HepG2 (cell line): ENCODE results near the gene PIK3CB. TPM values are rescaled to one million over a fixed set of nuclear protein-coding genes. Genes with fewer than 3 reads are reported as not detected.
A peak's percentile ranks its signal among the peaks of the same experiment; 100 is the strongest.

Experiments used
- ATAC-seq: fragments of 200-7000 bp; cut with Tn5 transposase; 3 replicates; pipeline ENCODE4 v1.9.1; 2020; ENCODE audit warnings: mild to moderate bottlenecking, moderate library complexity
- BruUV-seq: library from RNA; stranded (reverse); fragments of 400-500 nt; replicated peaks from 2 replicates; lab custom pipeline; 2021; lab: Mats Ljungman, UMichigan
- CTCF ChIA-PET: fragments of 300-600 bp; formaldehyde crosslinking; extraction: SDS; loops from one replicate; lab custom pipeline; 2021; ENCODE audit warnings: low total read pairs, inconsistent platforms, low intra/inter-chr PET ratio; lab: Yijun Ruan, JAX
- POLR2A ChIA-PET: fragments of 350-600 bp; sonication (Branson Sonifier 250); formaldehyde crosslinking; loops from one replicate; lab custom pipeline; 2020; ENCODE audit warnings: antibody characterized with exemption, inconsistent platforms; lab: Yijun Ruan, JAX
- DNase-seq: peaks from one replicate; pipeline ENCODE4 v3.0.0-alpha.2; 2015; ENCODE audit warnings: low spot score
- FAIRE-seq: peaks from 3 replicates; lab custom pipeline; 2011; peaks lifted over from hg19 to GRCh38; lab: Jason Lieb, UNC
- H2AFZ ChIP-seq: one replicate; pipeline ENCODE4 v1.6.1; 2011; ENCODE audit warnings: low read length, inconsistent platforms
- H3K27ac ChIP-seq: fragments of 300-600 bp; 3 replicates; pipeline ENCODE4 v1.8.0; 2011; ENCODE audit warnings: mixed run types, mild to moderate bottlenecking, mixed read lengths, low read length, inconsistent platforms; ENCODE audit not compliant: insufficient read depth; ENCODE audit errors: extremely low read length
- H3K27me3 ChIP-seq, 2 experiments: fragments of 200-600 bp in 1 of 2; 2 replicates in 1 of 2; 3 replicates in 1 of 2; pipeline versions ENCODE4 v1.6.0 to v1.8.0; 2011; ENCODE audit warnings: low read length in 2 of 2, mild to moderate bottlenecking in 2 of 2, moderate library complexity in 2 of 2, inconsistent platforms in 1 of 2; ENCODE audit not compliant: insufficient read depth in 2 of 2, control insufficient read depth in 1 of 2
- H3K36me3 ChIP-seq, 2 experiments: fragments of 200-600 bp in 1 of 2; replicated peaks in 1 of 2; 2 replicates in 1 of 2; 3 replicates in 1 of 2; pipeline versions ENCODE4 v1.5.1 to v1.8.0; 2011; ENCODE audit warnings: low read length in 2 of 2, inconsistent platforms in 1 of 2; ENCODE audit not compliant: insufficient read depth in 2 of 2, control insufficient read depth in 1 of 2
- H3K4me1 ChIP-seq: 2 replicates; pipeline ENCODE4 v1.5.1; 2012; ENCODE audit warnings: low read length, inconsistent platforms; ENCODE audit not compliant: insufficient read depth
- H3K4me2 ChIP-seq: 2 replicates; pipeline ENCODE4 v1.6.0; 2011; ENCODE audit warnings: low read depth, low read length, inconsistent platforms
- H3K4me3 ChIP-seq, 3 experiments: fragments of 200-600 bp in 1 of 3; sonication (generic), shearing (Covaris generic) in 1 of 3; replicated peaks in 1 of 3; 2 replicates each; pipeline ENCODE4 v1.5.1; 2011 to 2016; ENCODE audit warnings: low read length in 3 of 3, inconsistent platforms in 2 of 3, low read depth in 2 of 3, mild to moderate bottlenecking in 2 of 3, control low read depth in 1 of 3, mixed read lengths in 1 of 3; ENCODE audit not compliant: insufficient read depth in 1 of 3
- H3K79me2 ChIP-seq: one replicate; pipeline ENCODE4 v1.6.1; 2011; ENCODE audit warnings: low read length, inconsistent platforms; ENCODE audit not compliant: insufficient read depth
- H3K9ac ChIP-seq: 2 replicates; pipeline ENCODE4 v1.6.0; 2011; ENCODE audit warnings: mild to moderate bottlenecking, low read depth, low read length, inconsistent platforms; ENCODE audit not compliant: insufficient read depth
- H3K9me3 ChIP-seq: 2 replicates; pipeline ENCODE4 v1.5.1; 2012; ENCODE audit warnings: mild to moderate bottlenecking, low read length
- H4K20me1 ChIP-seq: 2 replicates; pipeline ENCODE4 v1.6.0; 2011; ENCODE audit warnings: inconsistent platforms, mild to moderate bottlenecking, low read length, moderate library complexity; ENCODE audit not compliant: insufficient read depth
- ATF7 ChIP-seq, 2 experiments: fragments of 450-650 bp in 1 of 2; sonication (generic) in 1 of 2; formaldehyde crosslinking in 1 of 2; IDR thresholded peaks; 2 replicates each; pipeline versions ENCODE4 v1.4.0 to v1.6.1; 2016 to 2020; ENCODE audit warnings: antibody characterized with exemption in 1 of 2, mild to moderate bottlenecking in 1 of 2, missing genetic modification reagents in 1 of 2
- CBFB ChIP-seq: sonication (generic); formaldehyde crosslinking; IDR thresholded peaks from 2 replicates; pipeline ENCODE4 v1.4.0; 2020; ENCODE audit warnings: missing genetic modification reagents
- CEBPG ChIP-seq: IDR thresholded peaks from 2 replicates; pipeline ENCODE4 v1.6.1; 2016
- HES4 ChIP-seq: sonication (generic); formaldehyde crosslinking; IDR thresholded peaks from 2 replicates; pipeline ENCODE4 v1.9.0; 2021; ENCODE audit warnings: mild to moderate bottlenecking, missing genetic modification reagents, borderline replicate concordance
- HNF4A ChIP-seq: sonication (generic); formaldehyde crosslinking; IDR thresholded peaks from 2 replicates; pipeline ENCODE4 v1.4.0; 2020; ENCODE audit warnings: missing genetic modification reagents
- HOXA3 ChIP-seq: sonication (generic); formaldehyde crosslinking; IDR thresholded peaks from 2 replicates; pipeline ENCODE4 v1.5.0; 2020; ENCODE audit warnings: missing genetic modification reagents
- KDM6A ChIP-seq: IDR thresholded peaks from 2 replicates; pipeline ENCODE4 v1.6.1; 2016; ENCODE audit warnings: low read depth
- MAFF ChIP-seq: IDR thresholded peaks from 2 replicates; pipeline ENCODE4 v1.6.1; 2011; ENCODE audit warnings: low read depth, low read length, improper control_type of control experiment
- MIXL1 ChIP-seq: IDR thresholded peaks from 2 replicates; pipeline ENCODE4 v1.6.1; 2016
- PHF8 ChIP-seq: sonication (generic); formaldehyde crosslinking; IDR thresholded peaks from 2 replicates; pipeline ENCODE4 v1.5.0; 2020; ENCODE audit warnings: missing genetic modification reagents
- SAP130 ChIP-seq: IDR thresholded peaks from 2 replicates; pipeline ENCODE4 v1.6.1; 2016; ENCODE audit warnings: low read depth
- SOX5 ChIP-seq: IDR thresholded peaks from 2 replicates; pipeline ENCODE4 v1.6.1; 2016; ENCODE audit warnings: borderline replicate concordance
- TBX3 ChIP-seq: fragments of 450-650 bp; IDR thresholded peaks from 2 replicates; pipeline ENCODE4 v1.6.1; 2017; ENCODE audit warnings: antibody characterized with exemption, mild to moderate bottlenecking, inconsistent platforms, borderline replicate concordance
- TEAD3 ChIP-seq: optimal IDR thresholded peaks from 2 replicates; pipeline ENCODE3; 2016; ENCODE audit warnings: borderline replicate concordance
- ZFP37 ChIP-seq: sonication (generic); formaldehyde crosslinking; IDR thresholded peaks from 2 replicates; pipeline ENCODE4 v1.4.0; 2020; ENCODE audit warnings: missing genetic modification reagents, borderline replicate concordance
- ZNF274 ChIP-seq: sonication (generic); formaldehyde crosslinking; IDR thresholded peaks from 2 replicates; pipeline ENCODE4 v1.5.1; 2020; ENCODE audit warnings: mild to moderate bottlenecking, missing genetic modification reagents
- WGBS: methylation state at CpG from one replicate; pipeline ENCODE4 v1.1.6; 2017; ENCODE audit warnings: low lambda C conversion rate; 5-methylcytosine and 5-hydroxymethylcytosine counted together
- in situ Hi-C: cut with HindIII; loops from 2 replicates; pipeline ENCODE4 v1.10.0; 2017; ENCODE audit warnings: low pct_unique_long_range_greater_than_20kb; ENCODE audit not compliant: extremely low pct_ligation_motif_present
- intact Hi-C: fragments of 100-400 bp; cut with micrococcal nuclease; formaldehyde crosslinking; loops from one replicate; pipeline ENCODE4 v1.10.0; 2022; ENCODE audit not compliant: unreplicated experiment
- polyA plus RNA-seq, 8 experiments: library from polyadenylated mRNA; depleted of rRNA in 3 of 8; stranded (reverse) in 7 of 8; unstranded in 1 of 8; fragments of >200 nt; fragmentation: Illumina TruSeq in 4 of 8; extraction: Trizol in 4 of 8; gene quantifications; 2 replicates each; pipeline versions ENCODE4 v1.2.1 to v1.2.3, GENCODE V29; 2011 to 2016; ENCODE audit warnings: low read depth in 4 of 8, missing spikeins in 1 of 8, mixed read lengths in 1 of 8; ENCODE audit not compliant: insufficient read depth in 1 of 8
- total RNA-seq, 5 experiments: library from RNA; depleted of rRNA; stranded (reverse); fragments of >200 nt; fragmentation: Illumina TruSeq; extraction: Trizol; gene quantifications; 2 replicates each; pipeline ENCODE4 v1.2.3, GENCODE V29; 2016; ENCODE audit warnings: low read depth in 1 of 5
- TF ChIP-seq, protein P1 (sequence below): IDR thresholded peaks from 2 replicates; pipeline ENCODE4 v1.4.0; 2020; ENCODE audit warnings: mild to moderate bottlenecking, missing genetic modification reagents
- TF ChIP-seq, protein P2 (sequence below): IDR thresholded peaks from 2 replicates; pipeline ENCODE4 v1.6.1; 2012; ENCODE audit warnings: low read depth, low read length, improper control_type of control experiment
- TF ChIP-seq, protein P3 (sequence below): sonication (generic); formaldehyde crosslinking; IDR thresholded peaks from 2 replicates; pipeline ENCODE4 v1.5.0; 2020; ENCODE audit warnings: mild to moderate bottlenecking, missing genetic modification reagents

PIK3CB gene
- total and polyA plus RNA-seq, 2 of the 13 experiments (the other 11 are each of a cell fraction or from before 2014, with no cell fraction given): 6.6 to 18.7 TPM

DNA sequence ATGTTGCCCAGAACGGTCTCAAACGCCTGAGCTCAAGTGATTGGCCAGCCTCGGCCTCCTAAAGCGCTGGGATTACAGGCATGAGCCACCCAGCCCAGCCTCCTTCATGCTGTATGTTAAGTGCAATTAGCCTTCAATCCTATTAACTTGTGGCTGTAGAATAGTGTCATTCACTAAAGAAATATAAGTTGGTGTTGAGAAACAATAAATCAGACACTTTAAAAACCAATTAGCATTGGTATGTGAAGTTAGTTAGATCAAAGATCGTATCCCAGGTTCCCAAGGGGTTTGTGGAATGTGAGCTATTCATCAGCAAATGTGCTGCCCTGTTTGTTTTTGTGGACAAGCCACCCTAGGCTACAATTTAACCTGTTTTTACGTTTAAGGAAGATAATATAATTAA is 11.0 kb upstream of the PIK3CB start:
- Histone ChIP-seq H3K9me3 (no peaks in the 10 kb centered on the region), H3K79me2 (no peaks in the 10 kb centered on the region), H3K4me3 (peak overlapping the region in 2 of 3 experiments; percentile 34 to 40; a peak in 2 of 6 replicates), H2AFZ (peak overlapping the region; percentile 33), H3K4me2 (peak overlapping the region; percentile 66), H4K20me1 (no peaks in the 10 kb centered on the region), H3K27me3 (no peaks in the 10 kb centered on the region), H3K27ac (peak overlapping the region; percentile 78), H3K9ac (peak overlapping the region; percentile 59), H3K36me3 (no peaks in the 10 kb centered on the region), H3K4me1 (peaks cover 65% of the 10 kb centered on the region)
- BruUV-seq: no TSS peak
- ChIA-PET CTCF (no interaction called here), POLR2A (interaction anchor here (0.6 to 2.6 kb wide), 9 partner anchors 8 to 252 kb away, joined by 3 to 82 read pairs (median 12); partner anchors contain the start of genes CEP70 and PIK3CB)
- in situ Hi-C loops (no loop called here), intact Hi-C loops (loop anchor here (1.0 kb wide), 1 partner anchor 10 kb away; no protein-coding TSS in a partner anchor)
- 5% methylated on average over 6 of the region's 6 CpGs for WGBS
- DNase-seq (peak; percentile 64), ATAC-seq (peak; percentile 74), FAIRE-seq (no peak)
- TF ChIP-seq CBFB (CRISPR knock-in tag): no peak
- TF ChIP-seq SOX5 (CRISPR knock-in tag): 0 out of 2 replicates have a peak, but pooled peaks have one; percentile 34
- TF ChIP-seq HOXA3: 0 out of 2 replicates have a peak, but pooled peaks have one; percentile 16
- TF ChIP-seq TBX3: peak; percentile 42; the same call in 1 of the 2 replicates
- peak; percentile 94 for TF ChIP-seq TEAD3 (CRISPR knock-in tag)
- no peak for TF ChIP-seq ZNF274
- TF ChIP-seq MAFF: 0 out of 2 replicates have a peak, but pooled peaks have one; percentile 31
- 0 out of 2 replicates have a peak, but pooled peaks have one; percentile 41 for TF ChIP-seq KDM6A (CRISPR knock-in tag)
- TF ChIP-seq, protein P1, sequence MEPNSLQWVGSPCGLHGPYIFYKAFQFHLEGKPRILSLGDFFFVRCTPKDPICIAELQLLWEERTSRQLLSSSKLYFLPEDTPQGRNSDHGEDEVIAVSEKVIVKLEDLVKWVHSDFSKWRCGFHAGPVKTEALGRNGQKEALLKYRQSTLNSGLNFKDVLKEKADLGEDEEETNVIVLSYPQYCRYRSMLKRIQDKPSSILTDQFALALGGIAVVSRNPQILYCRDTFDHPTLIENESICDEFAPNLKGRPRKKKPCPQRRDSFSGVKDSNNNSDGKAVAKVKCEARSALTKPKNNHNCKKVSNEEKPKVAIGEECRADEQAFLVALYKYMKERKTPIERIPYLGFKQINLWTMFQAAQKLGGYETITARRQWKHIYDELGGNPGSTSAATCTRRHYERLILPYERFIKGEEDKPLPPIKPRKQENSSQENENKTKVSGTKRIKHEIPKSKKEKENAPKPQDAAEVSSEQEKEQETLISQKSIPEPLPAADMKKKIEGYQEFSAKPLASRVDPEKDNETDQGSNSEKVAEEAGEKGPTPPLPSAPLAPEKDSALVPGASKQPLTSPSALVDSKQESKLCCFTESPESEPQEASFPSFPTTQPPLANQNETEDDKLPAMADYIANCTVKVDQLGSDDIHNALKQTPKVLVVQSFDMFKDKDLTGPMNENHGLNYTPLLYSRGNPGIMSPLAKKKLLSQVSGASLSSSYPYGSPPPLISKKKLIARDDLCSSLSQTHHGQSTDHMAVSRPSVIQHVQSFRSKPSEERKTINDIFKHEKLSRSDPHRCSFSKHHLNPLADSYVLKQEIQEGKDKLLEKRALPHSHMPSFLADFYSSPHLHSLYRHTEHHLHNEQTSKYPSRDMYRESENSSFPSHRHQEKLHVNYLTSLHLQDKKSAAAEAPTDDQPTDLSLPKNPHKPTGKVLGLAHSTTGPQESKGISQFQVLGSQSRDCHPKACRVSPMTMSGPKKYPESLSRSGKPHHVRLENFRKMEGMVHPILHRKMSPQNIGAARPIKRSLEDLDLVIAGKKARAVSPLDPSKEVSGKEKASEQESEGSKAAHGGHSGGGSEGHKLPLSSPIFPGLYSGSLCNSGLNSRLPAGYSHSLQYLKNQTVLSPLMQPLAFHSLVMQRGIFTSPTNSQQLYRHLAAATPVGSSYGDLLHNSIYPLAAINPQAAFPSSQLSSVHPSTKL (CRISPR knock-in tag): peak; percentile 28; the same call in 1 of the 2 replicates
- TF ChIP-seq, protein P2, sequence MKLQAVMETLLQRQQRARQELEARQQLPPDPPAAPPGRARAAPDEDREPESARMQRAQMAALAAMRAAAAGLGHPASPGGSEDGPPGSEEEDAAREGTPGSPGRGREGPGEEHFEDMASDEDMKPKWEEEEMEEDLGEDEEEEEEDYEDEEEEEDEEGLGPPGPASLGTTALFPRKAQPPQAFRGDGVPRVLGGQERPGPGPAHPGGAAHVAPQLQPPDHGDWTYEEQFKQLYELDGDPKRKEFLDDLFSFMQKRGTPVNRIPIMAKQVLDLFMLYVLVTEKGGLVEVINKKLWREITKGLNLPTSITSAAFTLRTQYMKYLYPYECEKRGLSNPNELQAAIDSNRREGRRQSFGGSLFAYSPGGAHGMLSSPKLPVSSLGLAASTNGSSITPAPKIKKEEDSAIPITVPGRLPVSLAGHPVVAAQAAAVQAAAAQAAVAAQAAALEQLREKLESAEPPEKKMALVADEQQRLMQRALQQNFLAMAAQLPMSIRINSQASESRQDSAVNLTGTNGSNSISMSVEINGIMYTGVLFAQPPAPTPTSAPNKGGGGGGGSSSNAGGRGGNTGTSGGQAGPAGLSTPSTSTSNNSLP: peak; percentile 15; the same call in 1 of the 2 replicates
- no peak for TF ChIP-seq HES4 (CRISPR knock-in tag)
- peak; percentile 8; the same call in 1 of the 2 replicates for TF ChIP-seq CEBPG (CRISPR knock-in tag)
- no peak for TF ChIP-seq ATF7 (IDR thresholded peaks at IDR 0.05)
- no peak for TF ChIP-seq ATF7 (CRISPR knock-in tag; IDR thresholded peaks at IDR 0.05)
- peak; percentile 28 for TF ChIP-seq SAP130 (CRISPR knock-in tag)
- TF ChIP-seq, protein P3, sequence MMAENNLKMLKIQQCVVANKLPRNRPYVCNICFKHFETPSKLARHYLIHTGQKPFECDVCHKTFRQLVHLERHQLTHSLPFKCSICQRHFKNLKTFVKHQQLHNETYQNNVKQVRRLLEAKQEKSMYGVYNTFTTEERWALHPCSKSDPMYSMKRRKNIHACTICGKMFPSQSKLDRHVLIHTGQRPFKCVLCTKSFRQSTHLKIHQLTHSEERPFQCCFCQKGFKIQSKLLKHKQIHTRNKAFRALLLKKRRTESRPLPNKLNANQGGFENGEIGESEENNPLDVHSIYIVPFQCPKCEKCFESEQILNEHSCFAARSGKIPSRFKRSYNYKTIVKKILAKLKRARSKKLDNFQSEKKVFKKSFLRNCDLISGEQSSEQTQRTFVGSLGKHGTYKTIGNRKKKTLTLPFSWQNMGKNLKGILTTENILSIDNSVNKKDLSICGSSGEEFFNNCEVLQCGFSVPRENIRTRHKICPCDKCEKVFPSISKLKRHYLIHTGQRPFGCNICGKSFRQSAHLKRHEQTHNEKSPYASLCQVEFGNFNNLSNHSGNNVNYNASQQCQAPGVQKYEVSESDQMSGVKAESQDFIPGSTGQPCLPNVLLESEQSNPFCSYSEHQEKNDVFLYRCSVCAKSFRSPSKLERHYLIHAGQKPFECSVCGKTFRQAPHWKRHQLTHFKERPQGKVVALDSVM (CRISPR knock-in tag): peak; percentile 80
- peak; percentile 37; the same call in 1 of the 2 replicates for TF ChIP-seq HNF4A
- no peak for TF ChIP-seq PHF8 (CRISPR knock-in tag)
- 0 out of 2 replicates have a peak, but pooled peaks have one; percentile 11 for TF ChIP-seq ZFP37
- peak; percentile 57; the same call in 1 of the 2 replicates for TF ChIP-seq MIXL1 (CRISPR knock-in tag)
